CD4-positive, CD25-positive, alpha-beta regulatory T cell (primary cell): ENCODE measurements around the gene SLC30A7. TPM values are rescaled to one million over a fixed set of nuclear protein-coding genes. Genes with fewer than 3 reads are reported as not detected.
"Not testable (repeated sequence)": the region's sequence is repeated elsewhere in the genome, so short reads cannot be mapped to it uniquely, and the experiment has no call there.

Experiments
- ATAC-seq, 2 donors: fragments of 150-1000 bp; cut with Tn5 transposase; one replicate each; pipeline ENCODE4 v1.10.0; 2021; ENCODE audit warnings: low read depth in 2 of 2, moderate number of reproducible peaks in 2 of 2, moderate library complexity in 1 of 2
- DNase-seq, 3 donors: peaks; one replicate each; pipeline versions ENCODE4 v3.0.0 to v3.0.0-alpha.2; 2012 to 2022; ENCODE audit warnings: mixed read lengths in 1 of 3
- H3K27ac ChIP-seq: one replicate; pipeline ENCODE4 v1.7.0; 2013; ENCODE audit warnings: mild to moderate bottlenecking, low read length; ENCODE audit not compliant: insufficient read depth, poor library complexity, severe bottlenecking
- H3K27me3 ChIP-seq: one replicate; pipeline ENCODE4 v1.7.0; 2013; ENCODE audit warnings: low read length; ENCODE audit not compliant: control insufficient read depth, insufficient read depth
- H3K36me3 ChIP-seq: one replicate; pipeline ENCODE4 v1.7.0; 2013; ENCODE audit warnings: mild to moderate bottlenecking, low read length, moderate library complexity; ENCODE audit not compliant: control insufficient read depth, insufficient read depth
- H3K4me1 ChIP-seq: 2 replicates; pipeline ENCODE4 v1.7.0; 2013; ENCODE audit warnings: mild to moderate bottlenecking, low read length; ENCODE audit not compliant: insufficient read depth, control insufficient read depth, poor library complexity, severe bottlenecking
- H3K4me3 ChIP-seq: one replicate; pipeline ENCODE4 v1.7.0; 2013; ENCODE audit warnings: low read depth, mild to moderate bottlenecking, low read length, moderate library complexity
- H3K9me3 ChIP-seq, 2 experiments: 1 replicate in 1 of 2; 2 replicates in 1 of 2; pipeline ENCODE4 v1.7.0; 2013; ENCODE audit warnings: low read length in 2 of 2, mild to moderate bottlenecking in 1 of 2, moderate library complexity in 1 of 2; ENCODE audit not compliant: control insufficient read depth in 2 of 2
- H3K27ac Mint-ChIP-seq, 3 donors: one replicate each; pipeline ENCODE4 v1.8.0; 2020 to 2022; ENCODE audit warnings: mild to moderate bottlenecking in 3 of 3, mixed read lengths in 3 of 3, moderate library complexity in 2 of 3
- H3K27me3 Mint-ChIP-seq: one replicate; pipeline ENCODE4 v1.8.0; 2022; ENCODE audit warnings: mild to moderate bottlenecking, mixed read lengths
- H3K36me3 Mint-ChIP-seq: one replicate; pipeline ENCODE4 v1.8.0; 2020; ENCODE audit warnings: mixed read lengths
- H3K4me1 Mint-ChIP-seq, 4 donors: one replicate each; pipeline ENCODE4 v1.8.0; 2020 to 2022; ENCODE audit warnings: mixed read lengths in 4 of 4, mild to moderate bottlenecking in 1 of 4
- H3K4me3 Mint-ChIP-seq, 4 donors: one replicate each; pipeline ENCODE4 v1.8.0; 2020 to 2022; ENCODE audit warnings: mild to moderate bottlenecking in 4 of 4, mixed read lengths in 4 of 4, moderate library complexity in 3 of 4
- H3K9me3 Mint-ChIP-seq, 7 donors: one replicate each; pipeline ENCODE4 v1.8.0; 2020 to 2022; ENCODE audit warnings: mixed read lengths in 7 of 7, mild to moderate bottlenecking in 3 of 7, moderate library complexity in 2 of 7
- polyA plus RNA-seq, 4 donors: library from polyadenylated mRNA; unstranded; fragments of 300-500 nt; fragmentation: Illumina TruSeq; gene quantifications; one replicate each; pipeline ENCODE4 v1.2.3, GENCODE V29; 2021
- total RNA-seq: library from RNA; stranded (reverse); gene quantifications from one replicate; pipeline ENCODE4 v1.2.3, GENCODE V29; 2022

SLC30A7 gene
- total and polyA plus RNA-seq, 5 donors from 2014 or later, result 12.8 to 29.1 (median 14.5) TPM

- H3K4me3 ChIP-seq, result no peak overlapping the region
- peaks cover 0 to 2% of the 10 kb centered on the region in 2 experiments for H3K9me3 ChIP-seq
- Mint-ChIP-seq H3K9me3 (peaks cover 0 to 16% (median 10%) of the 10 kb centered on the region in 7 donors), H3K4me3 (peak overlapping the region in 2 of 4 donors; percentile 2 to 18), H3K36me3 (peaks cover 58% of the 10 kb centered on the region), H3K4me1 (peaks cover 28 to 66% (median 53%) of the 10 kb centered on the region in 4 donors), H3K27me3 (no peaks in the 10 kb centered on the region), H3K27ac (peak overlapping the region; percentile 37 to 90 (median 83))
- H3K4me1 ChIP-seq, result peaks cover 16% of the 10 kb centered on the region
- DNase-seq (no peak), ATAC-seq (no peak)
- H3K27ac ChIP-seq, result no peak overlapping the region
- no peaks in the 10 kb centered on the region for H3K27me3 ChIP-seq
- H3K36me3 ChIP-seq, result peaks cover 23% of the 10 kb centered on the region
Observed at GRCh38 chr1:100941098-100941527, 45.2 kb downstream of the SLC30A7 start.

DNA sequence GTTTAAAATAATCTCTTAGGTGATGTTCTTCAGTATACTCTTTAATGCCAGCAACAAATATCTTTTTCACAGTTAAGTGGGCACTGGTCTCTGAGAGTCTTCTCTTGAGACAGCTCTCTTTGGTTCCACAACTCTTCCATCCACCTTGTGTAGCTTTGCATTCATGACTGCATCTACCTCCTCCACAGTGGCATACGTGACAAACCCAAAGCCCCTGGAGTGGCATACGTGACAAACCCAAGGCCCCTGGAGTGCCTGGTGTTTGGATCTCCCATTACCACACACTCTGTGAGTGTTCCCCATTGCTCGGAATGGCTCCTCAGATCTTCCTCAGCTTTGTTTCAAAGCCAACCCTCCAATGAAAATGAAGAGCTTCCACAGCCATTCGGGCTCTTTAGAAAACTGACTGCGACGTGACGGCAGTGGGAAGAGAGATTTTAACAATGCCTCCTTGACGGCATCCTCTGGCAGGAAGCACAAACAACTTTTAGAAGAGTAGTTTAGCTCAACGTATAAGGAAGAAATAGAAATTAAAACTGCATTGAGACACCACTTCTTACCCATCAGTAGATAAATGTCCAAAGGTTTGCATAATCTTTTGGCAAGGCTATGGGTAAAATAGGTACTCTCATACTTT is 45.8 kb downstream of the SLC30A7 start:
- H3K4me1 ChIP-seq, result peaks cover 16% of the 10 kb centered on the region
- H3K27ac ChIP-seq, result no peak overlapping the region
- peaks cover 23% of the 10 kb centered on the region for H3K36me3 ChIP-seq
- Mint-ChIP-seq H3K36me3 (peaks cover 59% of the 10 kb centered on the region), H3K4me1 (peaks cover 28 to 66% (median 51%) of the 10 kb centered on the region in 4 donors), H3K27ac (peak overlapping the region; percentile 83 to 90 (median 83)), H3K27me3 (no peaks in the 10 kb centered on the region), H3K4me3 (peak overlapping the region in 3 of 4 donors; percentile 10 to 59 (median 57)), H3K9me3 (peaks cover 0 to 22% (median 11%) of the 10 kb centered on the region in 7 donors)
- ATAC-seq, result no peak
- no peak for DNase-seq
- peaks cover under 1 to 2% of the 10 kb centered on the region in 2 experiments for H3K9me3 ChIP-seq
- H3K4me3 ChIP-seq, result no peak overlapping the region
- H3K27me3 ChIP-seq, result no peaks in the 10 kb centered on the region

- Mint-ChIP-seq H3K9me3 (peaks cover 0 to 30% (median 17%) of the 10 kb centered on the region in 7 donors), H3K27ac (peak overlapping the region; percentile 83 to 90 (median 85)), H3K36me3 (peaks cover 65% of the 10 kb centered on the region), H3K27me3 (no peaks in the 10 kb centered on the region), H3K4me3 (peak overlapping the region; percentile 32 to 59 (median 49)), H3K4me1 (peaks cover 28 to 70% (median 51%) of the 10 kb centered on the region in 4 donors)
- H3K36me3 ChIP-seq, result peaks cover 21% of the 10 kb centered on the region
- H3K27ac ChIP-seq, result no peak overlapping the region
- ATAC-seq (no peak), DNase-seq (no peak)
- peak overlapping the region; percentile 51 for H3K4me3 ChIP-seq
- H3K4me1 ChIP-seq, result peaks cover 16% of the 10 kb centered on the region
- no peaks in the 10 kb centered on the region for H3K27me3 ChIP-seq
- peaks cover 6 to 8% of the 10 kb centered on the region in 2 experiments for H3K9me3 ChIP-seq
Observed at GRCh38 chr1:100942304-100943046, 46.6 kb downstream of the SLC30A7 start.

GRCh38 chr1:100943533-100943932 is 47.6 kb downstream of the SLC30A7 start:
- H3K27ac ChIP-seq, result peak overlapping the region; percentile 15
- H3K4me1 ChIP-seq, result peaks cover 18% of the 10 kb centered on the region
- Mint-ChIP-seq H3K27me3 (no peaks in the 10 kb centered on the region), H3K27ac (peak overlapping the region; percentile 76 to 85 (median 83)), H3K36me3 (peaks cover 69% of the 10 kb centered on the region), H3K9me3 (peaks cover 0 to 36% (median 21%) of the 10 kb centered on the region in 7 donors), H3K4me1 (peaks cover 26 to 74% (median 48%) of the 10 kb centered on the region in 4 donors), H3K4me3 (peak overlapping the region in 2 of 4 donors; percentile 16 to 22)
- ATAC-seq (no peak), DNase-seq (no peak)
- H3K9me3 ChIP-seq, result peaks cover 8 to 14% of the 10 kb centered on the region in 2 experiments
- H3K36me3 ChIP-seq, result peaks cover 12% of the 10 kb centered on the region
- H3K27me3 ChIP-seq, result no peaks in the 10 kb centered on the region
- no peak overlapping the region for H3K4me3 ChIP-seq

DNA sequence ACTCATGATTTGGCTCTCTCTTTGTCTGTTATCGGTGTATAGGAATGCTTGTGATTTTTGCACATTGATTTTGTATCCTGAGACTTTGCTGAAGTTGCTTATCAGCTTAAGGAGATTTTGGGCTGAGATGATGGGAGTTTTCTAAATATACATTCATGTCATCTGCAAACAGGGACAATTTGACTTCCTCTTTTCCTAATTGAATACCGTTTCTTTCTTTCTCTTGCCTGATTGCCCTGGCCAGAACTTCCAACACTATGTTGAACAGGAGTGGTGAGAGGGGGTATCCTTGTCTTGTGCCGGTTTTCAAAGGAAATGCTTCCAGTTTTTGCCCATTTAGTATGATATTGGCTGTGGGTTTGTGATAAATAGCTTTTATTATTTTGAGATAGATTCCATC is 50.2 kb downstream of the SLC30A7 start:
- H3K27me3 ChIP-seq, H3K4me3 Mint-ChIP-seq, H3K4me3 ChIP-seq, DNase-seq, ATAC-seq, H3K36me3 ChIP-seq, H3K27me3 Mint-ChIP-seq, H3K27ac ChIP-seq: not testable (repeated sequence)
- Mint-ChIP-seq H3K9me3 (peaks cover 3 to 50% (median 29%) of the 10 kb centered on the region in 7 donors), H3K4me1 (peaks cover 30 to 86% (median 59%) of the 10 kb centered on the region in 4 donors), H3K27ac (peak overlapping the region in 2 of 3 donors; percentile 36 to 52), H3K36me3 (peaks cover 70% of the 10 kb centered on the region)
- peaks cover 43% of the 10 kb centered on the region for H3K4me1 ChIP-seq
- peaks cover 8 to 18% of the 10 kb centered on the region in 2 experiments for H3K9me3 ChIP-seq

DNA sequence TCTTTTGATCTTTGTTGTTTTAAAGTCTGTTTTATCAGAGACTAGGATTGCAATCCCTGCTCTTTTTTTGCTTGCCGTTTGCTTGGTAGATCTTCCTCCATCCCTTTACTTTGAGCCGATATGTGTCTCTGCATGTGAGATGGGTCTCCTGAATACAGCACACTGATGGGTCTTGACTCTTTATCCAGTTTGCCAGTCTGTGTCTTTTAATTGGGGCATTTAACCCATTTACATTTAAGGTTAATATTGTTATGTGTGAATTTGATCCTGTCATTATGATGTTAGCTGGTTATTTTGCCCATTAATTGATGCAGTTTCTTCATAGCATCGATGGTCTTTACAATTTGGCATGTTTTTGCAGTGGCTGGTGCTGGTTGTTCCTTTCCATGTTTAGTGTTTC is 51.9 kb downstream of the SLC30A7 start:
- peaks cover 16 to 30% of the 10 kb centered on the region in 2 experiments for H3K9me3 ChIP-seq
- not testable (repeated sequence) for H3K4me3 ChIP-seq, H3K27me3 ChIP-seq, DNase-seq, ATAC-seq, H3K4me3 Mint-ChIP-seq, H3K27ac ChIP-seq, H3K27me3 Mint-ChIP-seq
- peaks cover 38% of the 10 kb centered on the region for H3K4me1 ChIP-seq
- H3K9me3 Mint-ChIP-seq, result peaks cover 3 to 64% (median 30%) of the 10 kb centered on the region in 7 donors
- H3K36me3 Mint-ChIP-seq, result peaks cover 69% of the 10 kb centered on the region
- peak overlapping the region in 2 of 3 donors; percentile 20 to 45 for H3K27ac Mint-ChIP-seq
- H3K36me3 ChIP-seq, result peaks cover 16% of the 10 kb centered on the region
- H3K4me1 Mint-ChIP-seq, result peaks cover 24 to 82% (median 51%) of the 10 kb centered on the region in 4 donors

GRCh38 chr1:100948721-100949405 is 53.0 kb downstream of the SLC30A7 start:
- peak in 1 of 3 donors; percentile 22 for DNase-seq
- H3K27ac ChIP-seq, result peak overlapping the region; percentile 66

More at GRCh38 chr1:100948721-100949405, 53.0 kb downstream of the SLC30A7 start:
- Mint-ChIP-seq H3K27ac (peak overlapping the region; percentile 88 to 97 (median 95)), H3K4me3 (peak overlapping the region; percentile 64 to 85 (median 77)), H3K36me3 (peaks cover 69% of the 10 kb centered on the region), H3K4me1 (peaks cover 30 to 83% (median 52%) of the 10 kb centered on the region in 4 donors), H3K9me3 (peaks cover 4 to 67% (median 33%) of the 10 kb centered on the region in 7 donors)
- Histone ChIP-seq H3K4me3 (peak overlapping the region; percentile 37), H3K4me1 (peaks cover 28% of the 10 kb centered on the region), H3K36me3 (peaks cover 18% of the 10 kb centered on the region), H3K9me3 (peaks cover 18 to 32% of the 10 kb centered on the region in 2 experiments)
- ATAC-seq, H3K27me3 ChIP-seq, H3K27me3 Mint-ChIP-seq: not testable (repeated sequence)
